IMR-90 (cell line): ENCODE results near the gene WASHC4. TPM values are rescaled to one million over a fixed set of nuclear protein-coding genes. Genes with fewer than 3 reads are reported as not detected.

Experiments
- ATAC-seq: fragments of 200-7000 bp; cut with Tn5 transposase; 2 replicates; pipeline ENCODE4 v1.9.1; 2020; ENCODE audit warnings: low read depth, mild to moderate bottlenecking, moderate library complexity
- BruUV-seq: library from RNA; stranded (reverse); fragments of 400-500 nt; replicated peaks from 2 replicates; lab custom pipeline; 2021; lab: Mats Ljungman, UMichigan
- CTCF ChIA-PET: fragments of 300-600 bp; formaldehyde crosslinking; extraction: SDS; loops from one replicate; lab custom pipeline; 2021; ENCODE audit warnings: antibody characterized with exemption; lab: Yijun Ruan, JAX
- POLR2A ChIA-PET: fragments of 300-600 bp; sonication (Branson Sonifier 250); formaldehyde crosslinking; loops from one replicate; lab custom pipeline; 2022; ENCODE audit warnings: antibody characterized with exemption; ENCODE audit not compliant: unreplicated experiment; lab: Charles Lee
- DNase-seq: peaks from one replicate; pipeline ENCODE4 v3.0.0; 2013
- H2AFZ ChIP-seq: replicated peaks from 2 replicates; pipeline ENCODE3; 2013; ENCODE audit warnings: low read length, mild to moderate bottlenecking; ENCODE audit not compliant: poor library complexity
- H2AK5ac ChIP-seq: 2 replicates; pipeline ENCODE4 v1.6.1; 2013; ENCODE audit warnings: low read depth, low read length, inconsistent platforms
- H2AK9ac ChIP-seq: replicated peaks from 2 replicates; pipeline ENCODE3; 2013; ENCODE audit warnings: mild to moderate bottlenecking, low read depth, low read length, moderate library complexity; ENCODE audit not compliant: poor library complexity
- H2BK120ac ChIP-seq: 2 replicates; pipeline ENCODE4 v1.6.1; 2013; ENCODE audit warnings: low read depth, low read length, inconsistent platforms
- H2BK15ac ChIP-seq: 3 replicates; pipeline ENCODE4 v1.6.1; 2013; ENCODE audit warnings: low read depth, low read length, inconsistent platforms
- H2BK20ac ChIP-seq: 2 replicates; pipeline ENCODE4 v1.6.1; 2013; ENCODE audit warnings: low read depth, mild to moderate bottlenecking, inconsistent platforms, low read length, moderate library complexity
- H2BK5ac ChIP-seq: 2 replicates; pipeline ENCODE4 v1.6.1; 2013; ENCODE audit warnings: mild to moderate bottlenecking, low read depth, low read length, inconsistent platforms; ENCODE audit not compliant: poor library complexity, severe bottlenecking
- H3K14ac ChIP-seq: replicated peaks from 2 replicates; pipeline ENCODE4 v1.6.1; 2013; ENCODE audit warnings: low read depth, low read length, inconsistent platforms
- H3K18ac ChIP-seq: 2 replicates; pipeline ENCODE4 v1.6.1; 2013; ENCODE audit warnings: low read depth, low read length, control low read depth
- H3K23ac ChIP-seq: 2 replicates; pipeline ENCODE4 v1.6.1; 2013; ENCODE audit warnings: low read depth, low read length, inconsistent platforms
- H3K27ac ChIP-seq: 2 replicates; pipeline ENCODE4 v1.5.1; 2013; ENCODE audit warnings: mild to moderate bottlenecking, control low read depth, low read length; ENCODE audit not compliant: insufficient read depth
- H3K27me3 ChIP-seq: 2 replicates; pipeline ENCODE4 v1.6.1; 2013; ENCODE audit warnings: low read length; ENCODE audit not compliant: control insufficient read depth, insufficient read depth
- H3K36me3 ChIP-seq: 2 replicates; pipeline ENCODE4 v1.6.1; 2013; ENCODE audit warnings: low read length, mixed read lengths; ENCODE audit not compliant: control insufficient read depth, insufficient read depth
- H3K4ac ChIP-seq: 2 replicates; pipeline ENCODE4 v1.6.1; 2013; ENCODE audit warnings: low read depth, low read length, inconsistent platforms
- H3K4me1 ChIP-seq: 2 replicates; pipeline ENCODE4 v1.6.1; 2013; ENCODE audit warnings: low read length, mixed read lengths; ENCODE audit not compliant: control insufficient read depth, insufficient read depth
- H3K4me2 ChIP-seq: 2 replicates; pipeline ENCODE4 v1.6.1; 2013; ENCODE audit warnings: low read depth, mild to moderate bottlenecking, control low read depth, low read length, moderate library complexity
- H3K4me3 ChIP-seq: 2 replicates; pipeline ENCODE4 v1.5.1; 2013; ENCODE audit warnings: low read depth, mild to moderate bottlenecking, control low read depth, low read length, moderate library complexity; ENCODE audit not compliant: insufficient read depth
- H3K56ac ChIP-seq: 2 replicates; pipeline ENCODE4 v1.6.1; 2013; ENCODE audit warnings: low read length, inconsistent platforms; ENCODE audit not compliant: insufficient read depth; ENCODE audit errors: extremely low read depth
- H3K79me1 ChIP-seq, 2 experiments: 2 replicates each; pipeline ENCODE4 v1.6.1; 2013; ENCODE audit warnings: low read length in 2 of 2, inconsistent platforms in 1 of 2, low read depth in 1 of 2
- H3K9ac ChIP-seq: 2 replicates; pipeline ENCODE4 v1.6.1; 2013; ENCODE audit warnings: low read depth, low read length, control low read depth
- H3K9me1 ChIP-seq: 2 replicates; pipeline ENCODE4 v1.6.1; 2013; ENCODE audit warnings: low read length, inconsistent platforms; ENCODE audit not compliant: insufficient read depth
- H3K9me3 ChIP-seq: 2 replicates; pipeline ENCODE4 v1.6.1; 2013; ENCODE audit warnings: low read length; ENCODE audit not compliant: control insufficient read depth, insufficient read depth
- H4K20me1 ChIP-seq: 2 replicates; pipeline ENCODE4 v1.6.1; 2013; ENCODE audit warnings: low read length, inconsistent platforms; ENCODE audit not compliant: insufficient read depth
- H4K5ac ChIP-seq: 2 replicates; pipeline ENCODE4 v1.6.1; 2013; ENCODE audit warnings: mild to moderate bottlenecking, low read depth, low read length, control low read depth
- H4K8ac ChIP-seq, 2 experiments: 2 replicates each; pipeline ENCODE4 v1.6.1; 2013; ENCODE audit warnings: low read depth in 2 of 2, low read length in 2 of 2, control low read depth in 1 of 2, inconsistent platforms in 1 of 2
- H4K91ac ChIP-seq: 2 replicates; pipeline ENCODE4 v1.6.1; 2013; ENCODE audit warnings: low read depth, low read length, inconsistent platforms; ENCODE audit not compliant: insufficient read depth
- CEBPB ChIP-seq: IDR thresholded peaks from 2 replicates; pipeline ENCODE4 v1.6.1; 2012; ENCODE audit warnings: low read depth, low read length, improper control_type of control experiment
- FOS ChIP-seq: fragments of 150-350 bp; IDR thresholded peaks from 2 replicates; pipeline ENCODE4 v1.6.1; 2016; ENCODE audit warnings: low read depth, low read length
- RAD21 ChIP-seq: IDR thresholded peaks from 2 replicates; pipeline ENCODE4 v1.6.1; 2012; ENCODE audit warnings: low read length, improper control_type of control experiment
- WGBS, 2 experiments: methylation state at CpG; one replicate each; pipeline versions ENCODE4 v1.1.5 to v1.1.7; 2013; ENCODE audit warnings: missing lambda C conversion rate in 2 of 2; ENCODE audit not compliant: insufficient read length in 1 of 2; ENCODE audit errors: extremely low coverage in 2 of 2; 5-methylcytosine and 5-hydroxymethylcytosine counted together
- dilution Hi-C: fragments of 300-500 bp; cut with HindIII; formaldehyde crosslinking; loops from one replicate; pipeline ENCODE4 v1.14.3; 2018; ENCODE audit warnings: low sequenced_read_pairs; ENCODE audit not compliant: unreplicated experiment
- in situ Hi-C: fragments of 300-500 bp; cut with MboI; formaldehyde crosslinking; loops from 3 replicates; pipeline ENCODE4 v1.14.3; 2019; ENCODE audit warnings: low sequenced_read_pairs, inconsistent platforms, mixed read lengths
- intact Hi-C: fragments of 100-400 bp; cut with micrococcal nuclease; formaldehyde crosslinking; loops from 2 replicates; pipeline ENCODE4 v1.10.0; 2022
- polyA plus RNA-seq, 3 experiments: library from polyadenylated mRNA; depleted of rRNA; stranded (reverse); fragments of >200 nt; gene quantifications; 2 replicates each; pipeline ENCODE4 v1.2.3, GENCODE V29; 2012; ENCODE audit warnings: low replicate concordance in 1 of 3
- total RNA-seq: library from RNA; depleted of rRNA; stranded (reverse); fragments of >200 nt; gene quantifications from 2 replicates; pipeline ENCODE4 v1.2.3, GENCODE V29; 2012
- TF ChIP-seq, protein P1 (sequence below): fragments of 150-350 bp; IDR thresholded peaks from 2 replicates; pipeline ENCODE4 v1.6.1; 2017; ENCODE audit warnings: mild to moderate bottlenecking, antibody characterized with exemption, low read length, low read depth

The WASHC4 gene
- total and polyA plus RNA-seq, 2 of the 4 experiments (the other 2 are of a cell fraction): 16.4 to 47.0 TPM

GRCh38 chr12:105100207-105100985, 7.1 kb upstream of the WASHC4 start:
- no peak overlapping the region for H2AK9ac ChIP-seq
- no peak overlapping the region for H2BK15ac ChIP-seq
- ChIA-PET POLR2A (interaction anchor here (0.5 kb wide), 1 partner anchor 560 kb away, joined by 5 read pairs; no protein-coding TSS in a partner anchor), CTCF (interaction anchor here (1.0 kb wide), 1 partner anchor 9 kb away, joined by 3 read pairs; no protein-coding TSS in a partner anchor)
- no peak overlapping the region for H2BK20ac ChIP-seq
- H3K18ac ChIP-seq: peak overlapping the region; percentile 77
- H4K20me1 ChIP-seq: no peaks in the 10 kb centered on the region
- peak overlapping the region; percentile 79; the same call in 1 of the 2 replicates for H3K27ac ChIP-seq
- TF ChIP-seq RAD21: no peak
- TF ChIP-seq, protein P1, sequence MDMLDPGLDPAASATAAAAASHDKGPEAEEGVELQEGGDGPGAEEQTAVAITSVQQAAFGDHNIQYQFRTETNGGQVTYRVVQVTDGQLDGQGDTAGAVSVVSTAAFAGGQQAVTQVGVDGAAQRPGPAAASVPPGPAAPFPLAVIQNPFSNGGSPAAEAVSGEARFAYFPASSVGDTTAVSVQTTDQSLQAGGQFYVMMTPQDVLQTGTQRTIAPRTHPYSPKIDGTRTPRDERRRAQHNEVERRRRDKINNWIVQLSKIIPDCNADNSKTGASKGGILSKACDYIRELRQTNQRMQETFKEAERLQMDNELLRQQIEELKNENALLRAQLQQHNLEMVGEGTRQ: peak; percentile 48; the same call in 1 of the 2 replicates
- TF ChIP-seq CEBPB: no peak
- peak; percentile 60; the same call in 1 of the 2 replicates for TF ChIP-seq FOS
- no TSS peak for BruUV-seq
- no peaks in the 10 kb centered on the region for H3K79me1 ChIP-seq
- intact Hi-C loops (loop anchor here (10.0 kb wide), 1 partner anchor 716 kb away; no protein-coding TSS in a partner anchor), dilution Hi-C loops (no loop called here), in situ Hi-C loops (no loop called here)
- peak overlapping the region; percentile 80 for H3K4me2 ChIP-seq
- peaks cover 2% of the 10 kb centered on the region; the same call in 1 of the 2 replicates for H3K4me1 ChIP-seq
- 0 out of 2 replicates have a peak, but pooled peaks cover 1% of the 10 kb centered on the region for H3K9me3 ChIP-seq
- no peak overlapping the region for H2BK5ac ChIP-seq
- no peaks in the 10 kb centered on the region for H3K27me3 ChIP-seq
- H3K14ac ChIP-seq: no peak overlapping the region
- peak overlapping the region; percentile 39; the same call in 1 of the 2 replicates for H4K5ac ChIP-seq
- peak overlapping the region; percentile 80 for H2AFZ ChIP-seq
- H3K23ac ChIP-seq: no peak overlapping the region
- H2AK5ac ChIP-seq: peak overlapping the region; percentile 70; the same call in 1 of the 2 replicates
- no peaks in the 10 kb centered on the region for H3K9me1 ChIP-seq
- H3K4me3 ChIP-seq: no peak overlapping the region
- no peak overlapping the region for H2BK120ac ChIP-seq
- H3K9ac ChIP-seq: no peak overlapping the region
- H4K91ac ChIP-seq: no peak overlapping the region
- no peaks in the 10 kb centered on the region for H3K36me3 ChIP-seq
- peak; percentile 76 for DNase-seq
- peak; percentile 92 for ATAC-seq
- H3K56ac ChIP-seq: no peak overlapping the region
- H4K8ac ChIP-seq: peak overlapping the region in 1 of 2 experiments; percentile 80; a peak in 1 of 4 replicates
- no CpG with 5 or more reads among the region's 7 CpGs for WGBS, 2 experiments
- no peak overlapping the region for H3K4ac ChIP-seq
